GM21423 (cell line): ENCODE measurements around the gene POPDC3.
"Not testable (repeated sequence)": the region's sequence is repeated elsewhere in the genome, so short reads cannot be mapped to it uniquely, and the experiment has no call there.

ENCODE experiments used
- ATAC-seq: cut with Tn5 transposase; IDR thresholded peaks from one replicate; pipeline ENCODE4 v1.9.1; 2021; ENCODE audit warnings: mild to moderate bottlenecking, moderate library complexity; ENCODE audit not compliant: unreplicated experiment

The POPDC3 gene

GRCh38 chr6:105179244-105180065, at the start of gene POPDC3:
POPDC3 (minus strand) TSS chr6:105180014; CDS start chr6:105161909, 18,105 bp downstream.
- peak; percentile 42 for ATAC-seq

GRCh38 chr6:105227295-105227767, 47.5 kb upstream of the POPDC3 start:
- ATAC-seq = no peak

GRCh38 chr6:105226598-105227294, 46.9 kb upstream of the POPDC3 start:
- ATAC-seq = no peak

GRCh38 chr6:105223242-105223641, 43.4 kb upstream of the POPDC3 start:
- no peak for ATAC-seq

- ATAC-seq = not testable (repeated sequence)
These were observed 41.4 kb upstream of the POPDC3 start for GRCh38 chr6:105221219-105221618.

GRCh38 chr6:105220186-105220585, 40.4 kb upstream of the POPDC3 start:
- ATAC-seq = no peak

- ATAC-seq = not testable (repeated sequence)
These were observed 39.4 kb upstream of the POPDC3 start for GRCh38 chr6:105219218-105219617.

GRCh38 chr6:105215506-105215905, 35.7 kb upstream of the POPDC3 start:
- ATAC-seq = no peak

GRCh38 chr6:105214668-105215067, 34.9 kb upstream of the POPDC3 start:
- no peak for ATAC-seq

GRCh38 chr6:105213272-105213671, 33.5 kb upstream of the POPDC3 start:
- no peak for ATAC-seq

- no peak for ATAC-seq
These were observed 32.8 kb upstream of the POPDC3 start for GRCh38 chr6:105212587-105212986.

GRCh38 chr6:105211831-105212230, 32.0 kb upstream of the POPDC3 start:
- no peak for ATAC-seq

- ATAC-seq = no peak
These were observed 31.2 kb upstream of the POPDC3 start for GRCh38 chr6:105210932-105211531.

GRCh38 chr6:105209950-105210706, 30.3 kb upstream of the POPDC3 start:
- no peak for ATAC-seq

GRCh38 chr6:105207524-105208269, 27.9 kb upstream of the POPDC3 start:
- no peak for ATAC-seq

- ATAC-seq = no peak
These were observed 25.0 kb upstream of the POPDC3 start for GRCh38 chr6:105204768-105205167.

GRCh38 chr6:105204331-105204730, 24.5 kb upstream of the POPDC3 start:
- no peak for ATAC-seq

- no peak for ATAC-seq
These were observed 22.7 kb upstream of the POPDC3 start for GRCh38 chr6:105202486-105202885.

GRCh38 chr6:105200133-105200730, 20.4 kb upstream of the POPDC3 start:
- ATAC-seq = no peak

GRCh38 chr6:105199711-105200110, 19.9 kb upstream of the POPDC3 start:
- no peak for ATAC-seq
